Endodermal cell (in vitro differentiated cells): Measurements from ENCODE around the gene TMEM100. TPM values are rescaled to one million over a fixed set of nuclear protein-coding genes. Genes with fewer than 3 reads are reported as not detected.
A peak's percentile ranks its signal among the peaks of the same experiment; 100 is the strongest.

Experiments
- DNase-seq: peaks from one replicate; pipeline ENCODE4 v3.0.0-alpha.2; 2017
- H3K27ac ChIP-seq: 2 replicates; pipeline ENCODE4 v1.5.1; 2013; ENCODE audit warnings: mild to moderate bottlenecking, low read depth, low read length, moderate library complexity
- H3K27me3 ChIP-seq: 2 replicates; pipeline ENCODE4 v1.6.1; 2013; ENCODE audit warnings: mild to moderate bottlenecking, low read length, moderate library complexity; ENCODE audit not compliant: insufficient read depth, control insufficient read depth, poor library complexity, severe bottlenecking
- H3K36me3 ChIP-seq: 2 replicates; pipeline ENCODE4 v1.7.0; 2013; ENCODE audit warnings: mild to moderate bottlenecking, low read length, moderate library complexity; ENCODE audit not compliant: control insufficient read depth, insufficient read depth
- H3K4me1 ChIP-seq: one replicate; pipeline ENCODE4 v1.7.0; 2013; ENCODE audit warnings: low read length; ENCODE audit not compliant: control insufficient read depth, insufficient read depth
- H3K4me3 ChIP-seq: 2 replicates; pipeline ENCODE4 v1.5.1; 2013; ENCODE audit warnings: mild to moderate bottlenecking, low read length, moderate library complexity
- H3K9ac ChIP-seq: 2 replicates; pipeline ENCODE4 v1.6.1; 2013; ENCODE audit warnings: mild to moderate bottlenecking, low read length, moderate library complexity; ENCODE audit not compliant: poor library complexity, severe bottlenecking; ENCODE audit errors: extremely low read depth
- H3K9me3 ChIP-seq: 2 replicates; pipeline ENCODE4 v1.6.1; 2013; ENCODE audit warnings: mild to moderate bottlenecking, low read length, moderate library complexity; ENCODE audit not compliant: control insufficient read depth
- H3K27ac Mint-ChIP-seq: 2 replicates; pipeline ENCODE4 v1.8.0; 2020; ENCODE audit warnings: mixed read lengths
- H3K27me3 Mint-ChIP-seq: 2 replicates; pipeline ENCODE4 v1.8.0; 2021; ENCODE audit warnings: mild to moderate bottlenecking, mixed read lengths; ENCODE audit not compliant: insufficient read depth
- H3K36me3 Mint-ChIP-seq: 2 replicates; pipeline ENCODE4 v1.8.0; 2020; ENCODE audit warnings: low read depth, mixed read lengths
- H3K4me1 Mint-ChIP-seq: 2 replicates; pipeline ENCODE4 v1.8.0; 2020; ENCODE audit warnings: mixed read lengths
- H3K4me3 Mint-ChIP-seq: 2 replicates; pipeline ENCODE4 v1.8.0; 2020; ENCODE audit warnings: mild to moderate bottlenecking, moderate library complexity, mixed read lengths
- H3K9me3 Mint-ChIP-seq: 2 replicates; pipeline ENCODE4 v1.8.0; 2020; ENCODE audit warnings: mild to moderate bottlenecking, mixed read lengths
- CTCF ChIP-seq: fragments of 200-600 bp; sonication (generic); conservative IDR thresholded peaks from 2 replicates; pipeline ENCODE4 v1.5.0; 2021; ENCODE audit warnings: antibody characterized with exemption, mild to moderate bottlenecking
- WGBS, 2 experiments: methylation state at CpG; one replicate each; pipeline versions ENCODE4 v1.1.5 to v1.1.7; 2013; ENCODE audit warnings: missing lambda C conversion rate in 2 of 2, mixed read lengths in 1 of 2; ENCODE audit not compliant: insufficient coverage in 1 of 2, insufficient read length in 1 of 2; 5-methylcytosine and 5-hydroxymethylcytosine counted together
- total RNA-seq, 2 donors: library from RNA; stranded (reverse); fragmentation: NEBNext Ultra II Directional in 1 of 2; extraction: Animal tissue kit (Norgen Biotek cat#: 25700) in 1 of 2; gene quantifications; 2 replicates in 1 of 2; 3 replicates in 1 of 2; pipeline ENCODE4 v1.2.1, GENCODE V29; 2021

TMEM100 gene
- total RNA-seq, 2 donors from 2014 or later, result 0.71 to 4.3 TPM

GRCh38 chr17:55743103-55743679 lies 20.5 kb upstream of the TMEM100 start:
- no peaks in the 10 kb centered on the region for H3K36me3 Mint-ChIP-seq
- no peak overlapping the region for H3K9ac ChIP-seq
- no peaks in the 10 kb centered on the region for H3K9me3 Mint-ChIP-seq
- H3K27ac ChIP-seq, result no peak overlapping the region
- no peaks in the 10 kb centered on the region for H3K4me1 ChIP-seq
- H3K27ac Mint-ChIP-seq, result no peak overlapping the region
- no peaks in the 10 kb centered on the region for H3K4me1 Mint-ChIP-seq
- DNase-seq, result no peak
- H3K27me3 Mint-ChIP-seq, result peaks cover 1% of the 10 kb centered on the region
- no peaks in the 10 kb centered on the region for H3K9me3 ChIP-seq
- no peaks in the 10 kb centered on the region for H3K27me3 ChIP-seq
- H3K36me3 ChIP-seq, result no peaks in the 10 kb centered on the region
- 91% methylated on average over 3 of the region's 3 CpGs; no CpG with 5 or more reads in 1 of the 2 experiments for WGBS, 2 experiments
- TF ChIP-seq CTCF, result no peak
- no peak overlapping the region for H3K4me3 ChIP-seq
- H3K4me3 Mint-ChIP-seq, result no peak overlapping the region

GRCh38 chr17:55742272-55743102 lies 19.8 kb upstream of the TMEM100 start:
- Histone ChIP-seq H3K27me3 (no peaks in the 10 kb centered on the region), H3K9ac (no peak overlapping the region), H3K4me3 (no peak overlapping the region), H3K36me3 (no peaks in the 10 kb centered on the region), H3K4me1 (no peaks in the 10 kb centered on the region), H3K27ac (no peak overlapping the region), H3K9me3 (no peaks in the 10 kb centered on the region)
- Mint-ChIP-seq H3K27me3 (peaks cover 1% of the 10 kb centered on the region), H3K27ac (no peak overlapping the region), H3K4me1 (no peaks in the 10 kb centered on the region), H3K9me3 (no peaks in the 10 kb centered on the region), H3K4me3 (no peak overlapping the region), H3K36me3 (no peaks in the 10 kb centered on the region)
- TF ChIP-seq CTCF, result peak; percentile 26
- WGBS, 2 experiments, result 64 to 82% methylated on average over 3 to 12 of the region's 12 CpGs
- no peak for DNase-seq

DNA sequence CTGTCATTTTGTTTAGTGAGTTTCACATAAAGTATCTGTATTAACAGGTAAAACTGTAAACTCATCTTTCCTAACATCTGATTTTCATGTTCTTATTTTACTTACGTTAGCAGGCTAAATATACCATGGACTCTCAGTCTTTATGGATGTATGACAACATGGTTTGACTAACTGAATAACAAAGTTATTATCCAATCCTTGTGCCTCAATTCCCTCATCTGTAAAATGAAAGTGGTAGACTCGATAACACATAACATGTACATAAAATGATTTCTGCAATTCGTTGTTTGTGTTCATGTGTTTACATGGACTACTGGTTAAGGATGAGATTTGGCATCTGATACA lies 18.7 kb upstream of the TMEM100 start:
- Histone ChIP-seq H3K27ac (no peak overlapping the region), H3K27me3 (no peaks in the 10 kb centered on the region), H3K9ac (no peak overlapping the region), H3K36me3 (no peaks in the 10 kb centered on the region), H3K4me3 (no peak overlapping the region), H3K4me1 (no peaks in the 10 kb centered on the region), H3K9me3 (no peaks in the 10 kb centered on the region)
- Mint-ChIP-seq H3K4me1 (no peaks in the 10 kb centered on the region), H3K27me3 (no peaks in the 10 kb centered on the region), H3K9me3 (no peaks in the 10 kb centered on the region), H3K4me3 (no peak overlapping the region), H3K27ac (no peak overlapping the region), H3K36me3 (no peaks in the 10 kb centered on the region)
- DNase-seq, result no peak
- WGBS, 2 experiments, result 89 to 94% methylated on average over 3 of the region's 3 CpGs
- no peak for TF ChIP-seq CTCF
